Stimulated activated CD4-positive, alpha-beta T cell treated with anti-CD3 and anti-CD28 coated beads, Interleukin-4, amount 100 ng/mL, for 24 hours (primary cell): Measurements from ENCODE around the gene AMMECR1.

Experiments
- DNase-seq: peaks from one replicate; pipeline ENCODE4 v3.0.0-alpha.2; 2020

AMMECR1 gene

GRCh38 chrX:110208092-110208491 is 109.8 kb downstream of the AMMECR1 start:
- DNase-seq = no peak

DNA sequence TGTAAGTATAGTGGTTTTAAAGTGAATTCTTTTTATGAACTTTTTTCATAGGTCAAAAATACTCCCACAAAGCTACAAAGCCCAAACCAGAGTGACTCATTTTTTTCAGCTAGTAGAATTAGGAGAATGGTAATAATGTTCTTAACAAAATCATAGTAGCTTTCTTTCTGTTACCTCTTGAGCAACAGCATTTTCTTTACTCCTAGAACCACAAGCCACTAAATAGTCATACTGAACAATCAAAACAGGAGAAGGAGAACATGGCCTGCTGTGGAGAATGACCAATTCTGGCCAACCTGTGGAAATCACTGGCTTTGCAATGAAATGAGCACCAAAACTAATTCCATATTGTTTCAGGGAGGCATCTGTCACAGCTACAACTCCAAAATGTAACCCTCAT is 112.9 kb downstream of the AMMECR1 start:
- DNase-seq = no peak

DNA sequence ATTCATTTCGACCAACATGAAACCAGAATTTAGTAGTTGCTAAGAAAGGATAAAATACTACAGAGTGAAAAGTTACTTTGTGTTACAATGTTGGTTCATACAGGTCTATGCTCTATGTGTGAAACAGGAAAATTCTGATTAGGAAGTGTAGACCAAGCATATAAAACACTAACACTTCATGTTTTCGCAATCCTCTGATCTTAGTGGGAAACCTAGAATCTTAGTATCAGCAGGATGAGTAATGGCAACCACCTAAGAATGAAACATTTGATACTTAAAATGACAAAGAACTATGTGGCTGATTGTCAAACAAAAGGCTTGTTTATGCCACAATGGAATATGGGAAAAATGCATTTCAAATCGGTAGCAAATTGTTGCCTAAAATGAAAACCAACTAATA is 116.1 kb downstream of the AMMECR1 start:
- no peak for DNase-seq

DNA sequence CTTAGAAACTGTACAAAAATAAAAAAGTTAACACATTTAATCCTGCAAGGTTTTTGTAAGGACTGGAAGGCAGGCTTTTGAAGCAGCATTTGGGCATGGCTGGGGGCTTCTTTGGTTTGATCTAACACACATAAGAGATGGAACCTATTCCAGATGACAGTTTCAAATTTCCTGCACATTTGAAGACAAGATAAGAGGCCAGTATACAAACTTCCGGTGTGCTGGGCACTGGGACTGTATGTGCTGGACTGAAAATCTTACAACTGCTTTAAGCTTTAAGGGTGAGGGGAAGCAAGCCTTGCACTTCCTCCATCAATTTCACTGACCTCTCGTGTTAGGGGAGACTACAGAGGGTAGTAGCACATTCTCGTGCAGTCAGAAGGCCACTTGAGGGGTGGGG is 122.9 kb downstream of the AMMECR1 start:
- no peak for DNase-seq

DNA sequence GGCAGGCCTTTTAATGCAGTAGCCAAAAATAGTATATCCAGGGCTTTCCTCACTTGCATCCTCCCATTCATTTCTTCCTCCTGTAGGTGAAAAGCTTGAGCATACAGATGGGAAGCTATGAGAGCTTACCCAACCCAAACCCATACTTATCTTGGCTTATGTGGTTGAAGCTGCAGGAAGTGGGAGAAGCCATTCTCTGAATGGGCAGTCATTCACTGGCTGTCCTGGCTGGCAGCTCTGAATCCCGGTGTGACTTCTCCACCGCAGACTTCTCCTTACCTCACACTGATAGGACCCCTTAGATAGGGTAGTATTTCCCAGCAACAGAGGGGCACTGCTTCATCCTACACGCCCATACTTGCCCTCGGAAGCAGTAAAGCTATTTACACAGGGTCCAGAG is 125.4 kb downstream of the AMMECR1 start:
- no peak for DNase-seq

- DNase-seq = no peak
These were observed 129.0 kb downstream of the AMMECR1 start for GRCh38 chrX:110188701-110189558.

DNA sequence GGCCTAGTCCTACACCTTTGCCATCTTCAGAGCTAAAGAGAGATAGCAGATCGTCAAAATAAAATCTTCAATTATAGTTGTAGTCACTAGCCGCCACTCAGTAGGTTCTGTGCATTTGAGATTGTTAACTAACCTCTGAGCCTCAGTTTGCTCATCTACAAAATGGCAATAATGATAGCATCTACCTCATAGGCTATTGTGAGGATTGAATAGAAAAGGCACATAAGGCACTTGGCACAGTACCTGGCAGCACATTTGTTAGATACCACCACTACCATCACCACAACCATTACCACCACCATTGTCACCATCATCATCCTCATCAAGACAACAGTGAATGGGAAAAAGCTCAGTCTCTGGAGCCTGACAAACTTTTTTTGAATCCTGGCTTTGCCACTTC is 134.6 kb downstream of the AMMECR1 start:
- DNase-seq = no peak

DNA sequence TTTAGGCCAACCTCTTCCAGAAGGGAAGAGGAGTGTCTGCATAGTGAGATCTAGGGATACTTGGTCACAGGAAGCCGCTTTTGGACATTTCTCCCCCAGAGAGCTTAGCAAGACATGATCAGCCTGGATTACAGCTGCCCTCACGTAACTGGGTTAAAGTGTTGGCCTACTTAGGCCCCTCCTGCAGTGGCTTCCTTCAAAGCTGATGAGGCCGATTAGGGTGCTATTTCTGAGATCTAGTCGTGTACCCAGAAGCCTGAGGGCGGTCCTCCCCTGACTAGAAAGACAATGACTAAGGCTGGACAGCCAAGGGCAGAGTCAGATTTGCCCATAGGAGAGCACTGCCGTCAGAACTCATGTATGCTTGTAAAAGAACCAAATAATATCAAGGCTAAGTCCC is 135.0 kb downstream of the AMMECR1 start:
- no peak for DNase-seq

- no peak for DNase-seq
These were observed 135.5 kb downstream of the AMMECR1 start for GRCh38 chrX:110182362-110182761.

GRCh38 chrX:110181459-110182137 is 136.3 kb downstream of the AMMECR1 start:
- DNase-seq = no peak

DNA sequence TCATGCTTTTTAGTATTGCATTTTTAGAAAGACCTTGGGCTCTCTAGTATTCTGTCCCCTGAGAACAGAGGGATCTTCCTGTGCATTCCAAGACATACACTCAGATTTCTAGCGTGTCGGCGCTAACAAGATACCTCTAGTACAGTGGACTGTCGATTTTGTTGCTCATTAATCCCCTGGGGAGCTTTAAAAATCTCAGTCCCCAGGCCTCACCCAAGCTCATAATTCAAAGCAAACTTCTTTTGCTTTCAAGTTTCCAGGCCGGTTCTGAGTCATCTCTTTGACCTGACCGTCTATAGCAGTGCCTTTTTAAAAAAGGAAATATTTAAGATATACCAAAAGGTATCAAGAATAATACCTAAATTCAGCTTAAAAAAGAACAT is 137.0 kb downstream of the AMMECR1 start:
- DNase-seq = no peak

- no peak for DNase-seq
These were observed 137.5 kb downstream of the AMMECR1 start for GRCh38 chrX:110180176-110180927.

- no peak for DNase-seq
These were observed 139.6 kb downstream of the AMMECR1 start for GRCh38 chrX:110178179-110178865.

GRCh38 chrX:110175696-110176095 is 142.2 kb downstream of the AMMECR1 start:
- DNase-seq = no peak

DNA sequence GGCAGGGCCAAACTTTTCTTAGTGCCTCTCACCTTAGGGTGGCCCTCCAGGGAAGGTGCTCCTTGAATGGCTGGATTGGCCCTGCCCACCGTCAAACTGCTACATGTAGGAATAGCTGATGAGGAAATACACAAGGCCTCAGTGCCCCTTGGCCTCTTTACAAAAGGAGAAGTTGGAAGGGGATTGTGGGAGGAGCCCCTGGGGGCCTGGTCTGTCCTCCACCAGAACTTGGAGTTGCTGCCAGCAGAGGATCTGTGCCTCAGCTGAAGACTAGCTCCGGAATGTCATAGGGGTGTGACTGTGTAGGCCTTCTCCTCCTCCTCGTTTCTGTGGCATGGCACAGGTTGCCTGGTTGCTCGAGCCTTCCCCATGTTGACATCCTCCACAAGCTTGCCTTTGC is 142.7 kb downstream of the AMMECR1 start:
- no peak for DNase-seq

DNA sequence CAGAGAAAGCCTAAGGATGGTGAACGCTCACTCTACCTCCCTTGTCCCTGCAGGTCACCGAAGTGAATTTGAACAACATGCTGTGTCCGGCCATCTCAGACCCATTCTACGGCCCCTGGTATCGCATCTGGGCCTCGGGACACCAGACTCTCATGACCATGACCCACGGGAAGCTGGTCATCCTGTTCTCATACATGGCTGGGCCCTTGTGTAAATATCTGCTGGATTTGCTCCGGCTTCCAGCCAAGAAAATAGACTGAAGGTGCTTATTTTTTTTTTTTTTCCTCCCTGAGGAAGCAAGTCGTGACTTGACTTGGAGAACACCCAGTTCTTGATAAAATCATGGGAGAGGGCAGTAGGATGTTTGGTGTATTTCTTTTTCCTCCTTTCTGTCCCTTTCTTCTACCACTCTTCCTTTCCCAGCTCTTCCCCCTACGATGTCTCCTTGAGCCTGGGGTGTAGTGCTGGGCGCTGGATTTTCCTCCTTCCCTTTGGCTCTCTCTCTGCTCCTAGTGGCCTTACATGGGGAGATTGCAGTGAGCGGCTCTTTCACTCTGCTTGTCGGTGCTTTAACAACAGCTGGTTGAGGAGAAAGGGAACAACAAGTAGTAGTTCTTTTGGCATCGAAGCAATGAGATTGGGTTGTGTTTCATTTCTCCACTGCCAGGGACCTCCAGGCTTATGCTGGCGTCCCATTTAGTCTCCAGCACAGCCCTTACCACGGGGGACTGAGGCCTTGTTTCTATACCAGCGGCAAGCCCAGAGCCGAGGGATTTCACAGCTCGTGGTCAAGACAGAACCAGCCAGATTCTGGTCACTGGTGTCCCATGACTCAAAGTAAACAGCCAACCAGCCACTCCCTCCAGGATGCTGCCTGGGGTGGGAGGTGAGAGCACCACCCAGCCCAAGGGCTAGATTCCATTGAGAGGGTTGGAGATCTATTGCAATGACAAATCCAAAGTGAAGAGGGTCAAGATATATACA is 144.4 kb downstream of the AMMECR1 start:
- DNase-seq = no peak

- no peak for DNase-seq
These were observed 145.7 kb downstream of the AMMECR1 start for GRCh38 chrX:110172215-110172614.

GRCh38 chrX:110171442-110171841 is 146.4 kb downstream of the AMMECR1 start:
- DNase-seq = no peak

DNA sequence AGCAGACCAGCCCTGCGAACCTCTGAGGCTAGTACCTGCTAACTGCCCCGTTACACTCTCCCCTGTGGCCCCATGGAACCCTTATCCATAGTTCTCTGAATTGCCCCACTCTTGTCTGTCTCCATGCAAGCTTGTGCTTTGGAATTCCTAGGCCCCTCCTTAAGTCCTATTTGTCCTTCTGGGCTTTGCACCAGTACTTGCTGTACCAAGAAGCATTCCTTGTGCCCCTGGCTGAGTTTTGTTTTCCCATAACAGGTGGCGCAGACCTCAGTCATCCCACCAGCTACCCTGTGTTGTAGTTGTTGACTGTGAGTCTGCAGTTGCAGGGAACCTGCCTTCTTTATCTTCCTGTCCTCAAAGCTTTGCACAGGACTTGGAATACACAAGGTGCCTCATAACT is 147.9 kb downstream of the AMMECR1 start:
- DNase-seq = no peak

- no peak for DNase-seq
These were observed 149.3 kb downstream of the AMMECR1 start for GRCh38 chrX:110168585-110168984.

DNA sequence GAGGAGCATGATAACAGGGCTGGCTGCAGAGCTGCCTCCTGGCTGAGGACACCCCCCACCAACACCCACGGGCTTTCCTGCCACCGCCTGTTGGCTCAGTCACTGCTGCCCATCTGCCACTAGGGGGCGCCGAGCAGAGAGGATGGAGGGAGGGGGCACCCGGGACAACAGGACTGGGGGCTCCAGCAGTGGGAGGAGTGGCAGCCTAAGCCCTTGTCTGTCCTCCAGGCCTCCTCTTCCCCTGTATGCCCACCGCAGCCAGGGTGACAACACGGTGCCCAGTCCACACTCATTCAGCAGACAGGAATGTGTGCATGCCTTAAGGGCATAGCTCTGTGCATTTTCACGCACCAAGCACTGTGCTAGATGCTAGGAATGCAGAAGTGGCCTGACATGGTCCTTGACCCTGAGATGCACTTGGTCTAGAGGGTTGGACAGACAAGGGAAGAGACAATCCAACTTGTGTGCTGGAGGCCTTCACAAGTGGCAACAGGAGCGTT is 149.9 kb downstream of the AMMECR1 start:
- peak; percentile 44 for DNase-seq

DNA sequence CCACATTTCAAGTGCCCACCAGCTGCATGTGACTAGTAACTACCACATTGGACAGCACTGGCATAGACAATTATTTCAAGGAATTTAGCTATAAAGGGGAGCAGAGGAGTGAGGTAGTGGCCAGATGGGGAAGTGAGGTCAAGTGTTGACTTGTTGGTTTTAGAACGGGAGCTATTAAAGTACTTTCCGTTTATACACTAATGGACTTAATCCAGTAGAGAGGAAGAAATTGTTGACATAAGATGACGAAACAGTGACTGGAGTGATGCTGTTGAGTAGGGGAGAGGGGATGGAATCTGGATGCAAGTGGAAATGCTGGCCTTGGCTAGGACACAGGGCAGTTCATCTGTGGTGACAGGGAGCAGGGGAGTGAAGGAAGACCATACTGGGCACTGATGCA is 154.4 kb downstream of the AMMECR1 start:
- DNase-seq = no peak
